Natural killer cell (primary cell): ENCODE measurements around the gene RIC8B. TPM values are rescaled to one million over a fixed set of nuclear protein-coding genes. Genes with fewer than 3 reads are reported as not detected.

Experiments
- ATAC-seq, 3 donors: fragments of 150-1000 bp in 2 of 3; fragments of 200-7000 bp in 1 of 3; cut with Tn5 transposase; 1 replicate in 1 of 3; 2 replicates in 2 of 3; pipeline ENCODE4 v1.10.0; 2021; ENCODE audit warnings: mild to moderate bottlenecking in 2 of 3, moderate library complexity in 2 of 3
- DNase-seq, 2 donors: peaks; one replicate each; pipeline versions ENCODE4 v3.0.0 to v3.0.0-alpha.2; 2013 to 2021; ENCODE audit warnings: mixed read lengths in 1 of 2
- H3K27ac ChIP-seq: one replicate; pipeline ENCODE4 v1.5.1; 2013; ENCODE audit warnings: mild to moderate bottlenecking, low read length
- H3K27me3 ChIP-seq: one replicate; pipeline ENCODE4 v1.6.1; 2013; ENCODE audit warnings: low read length; ENCODE audit not compliant: control insufficient read depth, insufficient read depth
- H3K36me3 ChIP-seq: one replicate; pipeline ENCODE4 v1.6.1; 2013; ENCODE audit warnings: low read length; ENCODE audit not compliant: control insufficient read depth, insufficient read depth
- H3K4me1 ChIP-seq: one replicate; pipeline ENCODE4 v1.6.1; 2013; ENCODE audit warnings: low read length; ENCODE audit not compliant: control insufficient read depth, insufficient read depth
- H3K4me3 ChIP-seq: one replicate; pipeline ENCODE4 v1.5.1; 2013; ENCODE audit warnings: low read length
- H3K9me3 ChIP-seq: one replicate; pipeline ENCODE4 v1.6.1; 2013; ENCODE audit warnings: low read length; ENCODE audit not compliant: control insufficient read depth, insufficient read depth
- H3K27ac Mint-ChIP-seq, 2 donors: one replicate each; pipeline ENCODE4 v1.8.0; 2022; ENCODE audit warnings: mild to moderate bottlenecking in 2 of 2, mixed read lengths in 2 of 2, moderate library complexity in 1 of 2
- H3K27me3 Mint-ChIP-seq, 2 donors: one replicate each; pipeline ENCODE4 v1.8.0; 2022; ENCODE audit warnings: low read depth in 2 of 2, mixed read lengths in 2 of 2
- H3K36me3 Mint-ChIP-seq: one replicate; pipeline ENCODE4 v1.8.0; 2022; ENCODE audit warnings: mixed read lengths
- H3K4me1 Mint-ChIP-seq, 2 donors: one replicate each; pipeline ENCODE4 v1.8.0; 2022; ENCODE audit warnings: mixed read lengths in 2 of 2
- H3K4me3 Mint-ChIP-seq: one replicate; pipeline ENCODE4 v1.8.0; 2022; ENCODE audit warnings: mild to moderate bottlenecking, moderate library complexity, mixed read lengths
- H3K9me3 Mint-ChIP-seq, 2 donors: one replicate each; pipeline ENCODE4 v1.8.0; 2022; ENCODE audit warnings: mixed read lengths in 2 of 2
- WGBS: methylation state at CpG from one replicate; pipeline ENCODE4 v1.1.7; 2013; ENCODE audit warnings: missing lambda C conversion rate; ENCODE audit not compliant: insufficient coverage; 5-methylcytosine and 5-hydroxymethylcytosine counted together
- intact Hi-C: fragments of 100-400 bp; cut with micrococcal nuclease; formaldehyde crosslinking; loops from one replicate; pipeline ENCODE4 v1.14.2; 2022
- total RNA-seq, 4 donors: library from RNA; stranded (reverse); fragments of 120-200 nt in 1 of 4; gene quantifications; one replicate each; pipeline versions ENCODE4 v1.2.3 to v1.2.4, GENCODE V29; 2013 to 2022
- TF ChIP-seq, protein P1 (sequence below): fragments of 200-600 bp; IDR thresholded peaks from one replicate; pipeline ENCODE4 v1.8.0; 2022; ENCODE audit warnings: antibody characterized with exemption

The RIC8B gene
- total RNA-seq, 3 donors from 2014 or later (not counting 1 experiment from before 2014, with no cell fraction given), result 12.1 to 21.3 (median 15.5) TPM

DNA sequence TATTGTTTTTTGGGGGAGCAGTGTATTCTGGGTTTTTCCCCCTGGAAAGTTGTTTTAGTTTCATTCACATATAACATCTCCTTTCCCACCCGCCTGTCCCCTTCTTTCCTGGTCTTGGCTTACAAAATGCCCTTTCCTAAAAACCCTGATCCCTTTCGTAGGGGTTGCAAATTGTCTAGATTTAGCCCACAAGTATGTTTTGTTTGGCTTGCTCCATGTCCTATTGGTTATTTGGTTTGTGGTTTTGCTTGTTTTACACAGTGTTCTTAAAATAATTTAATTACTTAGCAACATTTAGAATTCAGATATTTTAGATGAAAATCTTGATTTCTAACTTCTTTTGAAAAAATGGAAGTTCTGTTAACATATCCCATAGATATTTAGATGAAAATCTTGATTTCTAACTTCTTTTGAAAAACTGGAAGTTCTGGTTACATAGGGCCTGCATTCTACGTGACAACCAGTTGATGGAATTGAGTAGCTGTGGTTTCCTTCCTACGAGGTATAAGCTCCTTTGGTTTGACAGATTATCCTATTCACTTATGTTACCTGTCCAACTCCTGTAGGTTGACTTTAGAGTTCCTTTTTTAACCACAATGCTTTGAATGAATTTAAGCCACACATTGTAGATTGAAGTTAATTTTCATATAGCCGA lies 92.1 kb downstream of the RIC8B start:
- no peak for ATAC-seq
- Histone ChIP-seq H3K36me3 (peaks cover under 1% of the 10 kb centered on the region), H3K27me3 (no peaks in the 10 kb centered on the region), H3K9me3 (no peaks in the 10 kb centered on the region), H3K4me1 (no peaks in the 10 kb centered on the region), H3K27ac (no peak overlapping the region), H3K4me3 (no peak overlapping the region)
- WGBS, result 79% methylated on average over 5 of the region's 5 CpGs
- H3K4me1 Mint-ChIP-seq, result peaks cover 12 to 14% of the 10 kb centered on the region in 2 donors
- no peaks in the 10 kb centered on the region for H3K27me3 Mint-ChIP-seq
- DNase-seq, result no peak
- TF ChIP-seq, protein P1, sequence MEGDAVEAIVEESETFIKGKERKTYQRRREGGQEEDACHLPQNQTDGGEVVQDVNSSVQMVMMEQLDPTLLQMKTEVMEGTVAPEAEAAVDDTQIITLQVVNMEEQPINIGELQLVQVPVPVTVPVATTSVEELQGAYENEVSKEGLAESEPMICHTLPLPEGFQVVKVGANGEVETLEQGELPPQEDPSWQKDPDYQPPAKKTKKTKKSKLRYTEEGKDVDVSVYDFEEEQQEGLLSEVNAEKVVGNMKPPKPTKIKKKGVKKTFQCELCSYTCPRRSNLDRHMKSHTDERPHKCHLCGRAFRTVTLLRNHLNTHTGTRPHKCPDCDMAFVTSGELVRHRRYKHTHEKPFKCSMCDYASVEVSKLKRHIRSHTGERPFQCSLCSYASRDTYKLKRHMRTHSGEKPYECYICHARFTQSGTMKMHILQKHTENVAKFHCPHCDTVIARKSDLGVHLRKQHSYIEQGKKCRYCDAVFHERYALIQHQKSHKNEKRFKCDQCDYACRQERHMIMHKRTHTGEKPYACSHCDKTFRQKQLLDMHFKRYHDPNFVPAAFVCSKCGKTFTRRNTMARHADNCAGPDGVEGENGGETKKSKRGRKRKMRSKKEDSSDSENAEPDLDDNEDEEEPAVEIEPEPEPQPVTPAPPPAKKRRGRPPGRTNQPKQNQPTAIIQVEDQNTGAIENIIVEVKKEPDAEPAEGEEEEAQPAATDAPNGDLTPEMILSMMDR, result no peak
- intact Hi-C loops, result no loop called here
- no peak overlapping the region for H3K4me3 Mint-ChIP-seq
- no peaks in the 10 kb centered on the region for H3K36me3 Mint-ChIP-seq
- H3K27ac Mint-ChIP-seq, result no peak overlapping the region
- H3K9me3 Mint-ChIP-seq, result no peaks in the 10 kb centered on the region

DNA sequence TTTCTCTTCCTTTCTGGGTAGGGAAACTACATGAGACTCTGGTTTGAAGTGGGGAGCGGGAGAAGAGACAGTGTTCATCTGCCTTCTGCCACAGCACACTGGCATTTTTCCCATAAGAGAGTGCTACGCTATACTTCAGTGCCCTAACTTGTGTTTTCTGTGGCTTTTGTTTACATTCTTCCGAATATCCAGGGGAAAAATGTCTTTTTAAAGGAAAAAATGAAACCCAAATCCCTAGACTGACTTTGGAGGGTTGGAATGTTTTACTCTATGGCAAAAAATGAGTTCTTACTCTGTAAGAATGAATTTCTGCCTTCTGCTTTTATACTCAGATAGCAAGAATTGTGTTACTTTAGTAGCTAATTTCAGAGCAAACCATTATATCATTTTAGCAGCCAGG lies 93.2 kb downstream of the RIC8B start:
- Histone ChIP-seq H3K4me1 (no peaks in the 10 kb centered on the region), H3K9me3 (no peaks in the 10 kb centered on the region), H3K36me3 (peaks cover 7% of the 10 kb centered on the region), H3K27me3 (no peaks in the 10 kb centered on the region), H3K4me3 (no peak overlapping the region), H3K27ac (no peak overlapping the region)
- 93% methylated on average over 3 of the region's 3 CpGs for WGBS
- Mint-ChIP-seq H3K9me3 (no peaks in the 10 kb centered on the region), H3K4me1 (peaks cover 12 to 14% of the 10 kb centered on the region in 2 donors), H3K27me3 (no peaks in the 10 kb centered on the region), H3K36me3 (no peaks in the 10 kb centered on the region), H3K27ac (no peak overlapping the region), H3K4me3 (no peak overlapping the region)
- DNase-seq, result no peak
- intact Hi-C loops, result no loop called here
- ATAC-seq, result no peak
- TF ChIP-seq, protein P1, result no peak

DNA sequence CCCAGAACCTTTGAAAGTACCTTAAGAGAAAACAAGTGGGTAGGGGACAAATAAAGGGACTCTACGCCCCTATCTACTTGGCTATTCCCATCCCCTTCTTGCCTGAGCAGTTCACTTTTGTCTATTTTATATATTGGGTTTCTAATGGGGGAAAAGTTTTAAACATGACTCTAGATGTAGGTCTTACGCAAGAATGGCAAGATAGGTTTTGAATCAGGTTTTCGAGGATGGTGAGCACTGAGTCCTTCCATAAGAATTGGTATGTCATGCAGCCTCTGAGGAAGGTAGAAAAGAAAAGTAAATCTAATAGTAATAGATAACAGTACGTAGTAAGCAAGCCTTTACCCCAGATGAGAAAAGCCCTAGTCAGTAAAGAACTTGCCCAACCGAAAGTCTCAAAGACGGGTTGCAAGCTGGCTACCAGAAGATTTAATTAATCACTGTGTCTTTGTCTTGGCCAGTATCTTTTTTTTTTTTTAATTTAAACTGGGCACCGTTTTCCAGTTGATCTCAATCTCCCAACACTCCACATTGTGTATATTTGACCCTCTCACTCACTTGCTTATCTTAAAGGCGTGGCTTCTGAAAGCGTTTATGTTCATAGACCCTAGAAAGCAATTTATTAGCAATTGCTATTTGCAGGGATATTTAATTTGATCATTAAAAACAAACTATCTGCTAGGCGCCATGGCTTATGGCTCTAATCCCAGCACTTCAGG lies 94.7 kb downstream of the RIC8B start:
- no peak overlapping the region for H3K27ac ChIP-seq
- H3K4me3 ChIP-seq, result no peak overlapping the region
- intact Hi-C loops, result no loop called here
- Mint-ChIP-seq H3K4me3 (no peak overlapping the region), H3K36me3 (no peaks in the 10 kb centered on the region), H3K9me3 (no peaks in the 10 kb centered on the region), H3K4me1 (peaks cover 22 to 23% of the 10 kb centered on the region in 2 donors), H3K27ac (no peak overlapping the region), H3K27me3 (no peaks in the 10 kb centered on the region)
- H3K4me1 ChIP-seq, result no peaks in the 10 kb centered on the region
- no peaks in the 10 kb centered on the region for H3K9me3 ChIP-seq
- no peak for ATAC-seq
- no peak for DNase-seq
- H3K27me3 ChIP-seq, result no peaks in the 10 kb centered on the region
- peaks cover 13% of the 10 kb centered on the region for H3K36me3 ChIP-seq
- WGBS, result over 99% methylated on average over 10 of the region's 10 CpGs
- TF ChIP-seq, protein P1, result no peak
